Cardiac muscle cell (in vitro differentiated cells and primary cell): ENCODE results near the gene TMCO1. TPM values are rescaled to one million over a fixed set of nuclear protein-coding genes. Genes with fewer than 3 reads are reported as not detected.

Experiments
- DNase-seq, 2 donors: peaks; one replicate each; pipeline versions ENCODE4 v3.0.0 to v3.0.0-alpha.2; 2010 to 2017; ENCODE audit warnings: low read depth in 1 of 2, low spot score in 1 of 2
- H3K27ac ChIP-seq: fragments of 200-600 bp; sonication (generic); 2 replicates; pipeline ENCODE4 v1.5.1; 2016
- H3K27me3 ChIP-seq: fragments of 200-600 bp; sonication (generic); 2 replicates; pipeline ENCODE4 v1.6.0; 2016; ENCODE audit warnings: control low read depth
- H3K36me3 ChIP-seq: fragments of 200-600 bp; sonication (generic); 2 replicates; pipeline ENCODE4 v1.5.1; 2016; ENCODE audit warnings: control low read depth
- H3K4me1 ChIP-seq: fragments of 200-600 bp; sonication (generic); 2 replicates; pipeline ENCODE4 v1.8.1; 2017; ENCODE audit warnings: low read depth, mild to moderate bottlenecking, mixed run types
- H3K4me3 ChIP-seq: fragments of 200-600 bp; sonication (generic); 2 replicates; pipeline ENCODE4 v1.5.1; 2016; ENCODE audit warnings: mild to moderate bottlenecking
- H3K9me3 ChIP-seq: fragments of 200-600 bp; sonication (generic); 2 replicates; pipeline ENCODE4 v1.5.1; 2017; ENCODE audit warnings: low read depth, mild to moderate bottlenecking, control low read depth
- polyA plus RNA-seq: library from polyadenylated mRNA; unstranded; fragments of >200 nt; fragmentation: Nextera tagmentation; extraction: Ambion mirVana; gene quantifications from 2 replicates; pipeline ENCODE4 v1.2.1, GENCODE V29; 2016
- total RNA-seq: library from RNA; depleted of rRNA; stranded (reverse); fragments of >200 nt; gene quantifications from 2 replicates; pipeline ENCODE4 v1.2.3, GENCODE V29; 2016
- TF ChIP-seq, protein P1 (sequence below): IDR thresholded peaks from 2 replicates; pipeline ENCODE4 v1.5.1; 2012; ENCODE audit warnings: low read depth, mild to moderate bottlenecking, low read length

Gene TMCO1
- total and polyA plus RNA-seq, 2 experiments from 2014 or later = 32.5 to 111 TPM

DNA sequence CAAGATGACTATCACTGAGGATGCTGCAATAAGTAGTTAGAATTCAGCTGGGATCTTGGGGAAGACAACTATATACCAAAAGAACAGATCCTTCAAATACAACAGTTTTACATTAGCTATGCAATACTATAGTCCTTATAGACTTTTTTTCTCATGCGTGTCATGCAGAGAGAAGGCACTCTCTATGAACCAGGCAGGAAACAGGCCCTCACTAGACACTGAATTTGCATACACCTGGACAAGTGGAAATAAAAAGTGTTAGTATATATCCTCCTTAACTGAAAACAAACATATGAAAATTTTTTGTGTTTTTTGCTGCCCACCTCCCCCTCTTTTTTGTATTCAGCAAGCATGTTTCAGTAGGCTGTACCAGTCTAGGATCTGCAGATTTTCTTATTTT, 29.9 kb downstream of the TMCO1 start:
- Histone ChIP-seq H3K27ac (no peak overlapping the region), H3K4me1 (peaks cover 5% of the 10 kb centered on the region), H3K4me3 (no peak overlapping the region), H3K27me3 (no peaks in the 10 kb centered on the region), H3K9me3 (no peaks in the 10 kb centered on the region), H3K36me3 (peaks cover 28% of the 10 kb centered on the region)
- TF ChIP-seq, protein P1, sequence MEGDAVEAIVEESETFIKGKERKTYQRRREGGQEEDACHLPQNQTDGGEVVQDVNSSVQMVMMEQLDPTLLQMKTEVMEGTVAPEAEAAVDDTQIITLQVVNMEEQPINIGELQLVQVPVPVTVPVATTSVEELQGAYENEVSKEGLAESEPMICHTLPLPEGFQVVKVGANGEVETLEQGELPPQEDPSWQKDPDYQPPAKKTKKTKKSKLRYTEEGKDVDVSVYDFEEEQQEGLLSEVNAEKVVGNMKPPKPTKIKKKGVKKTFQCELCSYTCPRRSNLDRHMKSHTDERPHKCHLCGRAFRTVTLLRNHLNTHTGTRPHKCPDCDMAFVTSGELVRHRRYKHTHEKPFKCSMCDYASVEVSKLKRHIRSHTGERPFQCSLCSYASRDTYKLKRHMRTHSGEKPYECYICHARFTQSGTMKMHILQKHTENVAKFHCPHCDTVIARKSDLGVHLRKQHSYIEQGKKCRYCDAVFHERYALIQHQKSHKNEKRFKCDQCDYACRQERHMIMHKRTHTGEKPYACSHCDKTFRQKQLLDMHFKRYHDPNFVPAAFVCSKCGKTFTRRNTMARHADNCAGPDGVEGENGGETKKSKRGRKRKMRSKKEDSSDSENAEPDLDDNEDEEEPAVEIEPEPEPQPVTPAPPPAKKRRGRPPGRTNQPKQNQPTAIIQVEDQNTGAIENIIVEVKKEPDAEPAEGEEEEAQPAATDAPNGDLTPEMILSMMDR = no peak
- no peak for DNase-seq

DNA sequence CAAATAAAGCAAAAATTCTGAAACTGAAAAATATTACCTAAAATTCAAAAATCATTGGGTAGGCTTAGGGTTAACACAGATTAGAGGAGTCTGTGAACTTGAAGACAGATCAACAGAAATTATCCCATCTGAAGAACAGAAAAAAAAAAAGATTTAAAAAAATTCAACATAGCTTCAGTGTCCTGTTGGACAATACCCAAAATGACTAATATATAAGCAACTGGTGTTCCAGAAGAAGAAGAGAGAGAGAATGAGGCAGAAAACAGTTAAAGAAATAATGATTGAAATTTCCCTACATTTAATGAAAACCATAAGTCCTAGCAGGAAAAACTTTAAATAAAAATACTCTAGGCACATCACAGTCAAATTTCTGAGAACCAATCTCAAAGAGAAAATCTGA, 31.5 kb downstream of the TMCO1 start:
- H3K27ac ChIP-seq = no peak overlapping the region
- peak in 1 of 2 donors; percentile 4 for DNase-seq
- peaks cover 16% of the 10 kb centered on the region for H3K36me3 ChIP-seq
- H3K27me3 ChIP-seq = no peaks in the 10 kb centered on the region
- H3K9me3 ChIP-seq = no peaks in the 10 kb centered on the region
- H3K4me1 ChIP-seq = peaks cover 5% of the 10 kb centered on the region
- TF ChIP-seq, protein P1 = no peak
- no peak overlapping the region for H3K4me3 ChIP-seq

DNA sequence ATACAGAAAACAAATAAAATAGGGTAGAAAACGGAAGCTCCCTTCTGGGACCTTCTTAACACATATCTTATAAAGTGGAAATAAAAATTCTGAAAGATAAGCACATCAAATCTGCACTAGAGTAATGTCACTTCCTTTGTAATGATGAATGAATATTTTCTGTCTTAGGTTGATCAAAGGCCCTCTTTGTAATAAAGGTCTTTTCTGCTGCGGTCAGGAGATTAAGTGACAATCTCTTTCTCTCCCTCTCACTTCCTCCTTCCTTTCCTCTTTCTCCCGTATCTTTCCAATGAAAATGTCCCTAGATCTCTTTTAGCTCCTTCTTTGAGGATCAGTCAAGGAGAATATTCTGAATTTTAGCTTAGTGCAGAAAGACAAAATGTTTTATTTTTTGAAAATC, 33.8 kb downstream of the TMCO1 start:
- Histone ChIP-seq H3K9me3 (no peaks in the 10 kb centered on the region), H3K4me3 (no peak overlapping the region), H3K36me3 (no peaks in the 10 kb centered on the region), H3K27ac (no peak overlapping the region), H3K4me1 (peaks cover 5% of the 10 kb centered on the region), H3K27me3 (no peaks in the 10 kb centered on the region)
- no peak for DNase-seq
- TF ChIP-seq, protein P1 = no peak

DNA sequence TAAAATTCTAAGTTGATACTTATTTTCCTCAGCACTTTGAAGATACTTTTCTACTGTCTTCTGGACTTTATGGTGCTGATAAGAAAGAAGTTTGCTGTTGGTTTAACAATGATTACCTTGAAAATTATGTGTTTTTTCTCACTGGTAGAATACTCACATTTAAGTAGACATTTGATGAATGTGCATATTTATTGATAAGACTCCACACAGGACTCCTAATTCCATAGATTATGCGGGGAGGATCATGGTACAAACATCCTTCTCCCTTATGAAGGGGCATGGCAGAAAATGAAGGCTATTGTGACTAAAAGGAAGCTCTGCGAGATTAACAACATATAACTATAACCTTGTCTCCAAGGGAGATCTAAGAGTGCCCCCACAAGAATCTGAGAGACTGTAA, 41.8 kb downstream of the TMCO1 start:
- Histone ChIP-seq H3K9me3 (no peaks in the 10 kb centered on the region), H3K4me1 (no peaks in the 10 kb centered on the region), H3K4me3 (no peak overlapping the region), H3K36me3 (peaks cover 14% of the 10 kb centered on the region), H3K27ac (no peak overlapping the region), H3K27me3 (no peaks in the 10 kb centered on the region)
- DNase-seq = no peak
- TF ChIP-seq, protein P1 = no peak

DNA sequence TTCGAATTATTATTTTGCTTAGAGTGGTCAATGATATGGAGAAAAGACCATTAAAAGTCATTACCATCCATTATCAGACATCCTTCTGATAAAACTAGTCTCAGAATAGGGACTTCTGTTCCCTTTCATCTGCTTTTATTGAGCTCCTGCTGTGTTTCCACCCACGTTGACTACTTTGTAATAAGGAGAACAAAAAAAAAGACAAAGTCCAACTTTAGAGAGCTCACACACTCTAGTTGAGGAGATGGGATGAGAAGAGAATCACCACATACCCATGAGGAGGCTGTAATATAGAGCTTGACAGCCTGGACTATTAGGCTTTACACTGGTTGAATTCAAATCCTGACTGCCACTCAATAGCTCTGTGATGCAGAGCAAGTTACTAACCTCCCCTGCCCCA, 42.5 kb downstream of the TMCO1 start:
- Histone ChIP-seq H3K27ac (no peak overlapping the region), H3K4me1 (no peaks in the 10 kb centered on the region), H3K27me3 (no peaks in the 10 kb centered on the region), H3K36me3 (peaks cover 14% of the 10 kb centered on the region), H3K9me3 (no peaks in the 10 kb centered on the region), H3K4me3 (no peak overlapping the region)
- DNase-seq = no peak
- TF ChIP-seq, protein P1 = no peak
